Measurements from ENCODE around the gene SMIM45.

The SMIM45 gene

DNA sequence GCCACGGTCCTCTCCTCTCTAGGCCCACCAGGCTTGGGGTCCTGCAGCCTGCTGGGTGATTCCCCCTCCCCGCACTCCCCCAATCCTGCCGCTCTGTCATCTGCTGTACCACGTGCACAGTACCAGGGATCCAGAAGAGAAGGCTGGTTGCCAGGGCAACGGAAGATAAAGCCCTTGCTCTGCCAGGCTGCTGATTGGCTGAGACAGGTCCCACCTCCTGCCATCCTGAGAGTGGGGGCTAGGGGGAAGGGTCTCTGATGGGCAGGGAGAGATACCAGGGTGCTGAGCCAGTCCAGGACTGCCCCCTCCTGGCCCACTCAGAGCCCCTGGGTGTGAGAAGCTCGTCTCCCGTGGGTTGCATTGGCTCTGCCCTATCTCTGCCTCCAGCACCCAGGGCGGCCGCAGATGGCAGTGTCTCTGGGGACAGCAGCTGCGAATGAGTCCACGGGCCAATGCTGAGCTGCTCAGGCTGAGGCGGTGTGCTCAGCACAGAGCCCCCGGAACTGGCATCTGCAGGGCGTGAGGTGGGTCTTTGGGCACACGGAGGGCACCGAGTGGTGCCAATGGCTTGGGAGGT lies at the start of gene SMIM45:
SMIM45 (plus strand) TSS at position 253 of the 577 bp plus-strand sequence.
- ATAC-seq, result no peak
- Mint-ChIP-seq H3K27me3 (no peaks in the 10 kb centered on the region), H3K27ac (no peak within 1 kb of the TSS)

DNA sequence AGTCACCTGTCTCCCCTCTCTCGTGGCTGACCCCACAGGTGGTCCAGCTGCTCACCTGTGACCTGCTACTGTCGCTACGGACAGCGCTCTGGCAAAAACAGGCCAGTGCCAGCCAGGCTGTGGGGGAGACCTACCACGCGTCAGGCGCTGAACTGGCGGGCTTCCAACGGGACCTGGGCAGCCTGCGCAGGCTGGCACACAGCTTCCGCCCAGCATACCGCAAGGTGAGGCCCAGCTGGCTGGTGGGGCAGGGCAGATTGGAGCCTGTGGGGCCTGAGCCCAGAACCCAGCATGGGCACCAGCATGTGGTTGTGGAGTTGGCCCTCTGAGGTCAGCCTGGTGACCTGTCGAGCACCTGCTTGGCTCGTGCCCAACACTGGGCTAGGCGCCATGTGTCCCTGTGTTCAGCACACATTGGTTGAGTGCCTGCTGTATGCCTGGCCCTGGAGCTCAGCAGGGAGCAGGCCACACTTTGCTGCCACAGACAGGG lies 49.0 kb upstream of the SMIM45 start:
- Mint-ChIP-seq H3K4me3 (no peak overlapping the region), H3K27ac (peak overlapping the region in 1 of 2 donors; percentile 59), H3K27me3 (no peaks in the 10 kb centered on the region), H3K4me1 (peaks cover 8% of the 10 kb centered on the region), H3K9me3 (no peaks in the 10 kb centered on the region)
- DNase-seq (no peak), ATAC-seq (no peak)

More for the DNA sequence above, at the start of gene SMIM45:
- no peaks in the 10 kb centered on the region for H3K9me3 Mint-ChIP-seq
- no peak within 1 kb of the TSS for H3K4me3 Mint-ChIP-seq
- peaks cover 30% of the 10 kb centered on the region for H3K4me1 Mint-ChIP-seq
- no peak for DNase-seq

DNA sequence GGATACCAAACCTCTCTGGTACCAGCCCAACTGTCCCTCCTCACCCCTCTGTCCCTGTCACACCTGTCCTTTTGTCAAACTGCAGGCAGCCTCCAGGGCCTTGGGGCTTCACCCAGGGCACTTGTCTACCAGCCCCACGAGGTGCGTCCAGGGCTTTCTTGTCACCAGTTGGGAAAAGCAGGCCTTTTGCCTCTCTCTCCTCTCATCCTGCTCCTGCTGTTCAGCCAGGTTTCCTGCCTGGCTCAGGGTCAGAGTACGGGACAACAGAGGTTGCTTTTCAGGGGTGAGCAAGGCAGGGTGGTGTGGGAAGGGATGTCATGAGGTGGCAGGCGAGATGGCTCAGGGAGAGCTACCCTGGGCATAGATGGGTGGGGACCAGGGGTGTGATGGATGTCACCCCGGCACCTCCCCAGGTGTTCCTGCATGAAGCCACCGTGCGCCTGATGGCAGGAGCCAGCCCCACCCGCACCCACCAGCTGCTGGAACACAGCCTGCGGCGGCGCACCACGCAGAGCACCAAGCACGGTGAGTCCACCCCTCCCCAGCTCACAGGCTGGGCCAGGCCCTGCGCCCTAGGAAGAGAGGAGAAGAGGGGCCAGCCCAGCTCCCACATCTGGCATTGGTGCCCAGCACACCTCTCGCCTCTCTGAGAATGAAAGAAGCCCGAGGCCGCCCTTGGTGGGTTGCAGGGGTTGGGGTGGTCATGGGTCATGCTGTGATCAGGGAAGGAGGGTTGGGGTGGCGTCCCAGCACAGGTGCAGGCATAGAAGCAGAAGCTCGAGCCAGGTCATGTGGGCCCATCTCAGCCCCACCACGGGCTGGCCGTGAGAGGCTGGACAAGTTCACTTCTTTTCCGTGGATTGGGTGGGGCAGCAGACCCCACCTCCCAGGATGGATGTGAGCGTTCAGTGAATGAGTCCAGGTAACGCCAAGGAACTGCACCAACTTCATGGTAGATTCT lies 47.2 kb upstream of the SMIM45 start:
- Mint-ChIP-seq H3K27ac (peak overlapping the region; percentile 2 to 71), H3K4me1 (peaks cover 26% of the 10 kb centered on the region), H3K27me3 (peaks cover 9% of the 10 kb centered on the region), H3K4me3 (no peak overlapping the region), H3K9me3 (no peaks in the 10 kb centered on the region)
- no peak for DNase-seq
- peak; percentile 7 for ATAC-seq

DNA sequence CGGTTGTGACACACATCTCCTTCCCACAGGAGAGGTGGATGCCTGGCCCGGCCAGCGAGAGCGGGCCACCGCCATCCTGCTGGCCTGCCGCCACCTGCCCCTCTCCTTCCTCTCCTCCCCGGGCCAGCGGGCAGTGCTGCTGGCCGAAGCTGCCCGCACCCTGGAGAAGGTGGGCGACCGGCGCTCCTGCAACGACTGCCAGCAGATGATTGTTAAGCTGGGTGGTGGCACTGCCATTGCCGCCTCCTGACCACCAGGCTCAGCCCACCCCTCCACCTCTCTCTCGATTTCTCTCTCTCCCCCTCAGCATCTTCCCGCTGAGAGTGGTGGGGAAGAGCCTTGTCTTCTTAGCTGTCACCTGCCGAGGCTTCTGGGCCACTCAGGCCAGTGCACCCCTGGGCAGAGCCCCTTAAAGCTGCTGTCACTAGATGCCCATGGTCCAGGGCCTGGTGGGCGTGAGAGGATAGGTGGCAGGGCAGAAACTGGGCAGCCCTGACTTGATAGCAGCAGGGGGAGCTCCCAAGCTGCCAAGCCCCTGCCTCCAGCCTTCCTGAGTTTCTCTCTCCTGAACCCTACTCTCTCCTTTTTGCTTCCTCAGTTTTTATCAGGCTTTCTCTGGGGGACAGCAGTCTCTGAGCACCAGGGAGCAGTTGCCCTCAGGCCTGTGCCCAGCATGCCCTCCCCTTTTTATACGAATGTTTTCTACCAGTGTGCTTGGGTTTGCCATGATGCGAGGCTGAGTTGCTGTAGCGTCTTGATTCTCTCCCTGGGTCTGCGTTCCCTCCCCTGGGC lies 46.3 kb upstream of the SMIM45 start:
- H3K27me3 Mint-ChIP-seq, result peaks cover 10% of the 10 kb centered on the region
- H3K4me1 Mint-ChIP-seq, result peaks cover 26% of the 10 kb centered on the region
- H3K4me3 Mint-ChIP-seq, result no peak overlapping the region
- H3K9me3 Mint-ChIP-seq, result no peaks in the 10 kb centered on the region
- no peak overlapping the region for H3K27ac Mint-ChIP-seq
- no peak for DNase-seq
- no peak for ATAC-seq

DNA sequence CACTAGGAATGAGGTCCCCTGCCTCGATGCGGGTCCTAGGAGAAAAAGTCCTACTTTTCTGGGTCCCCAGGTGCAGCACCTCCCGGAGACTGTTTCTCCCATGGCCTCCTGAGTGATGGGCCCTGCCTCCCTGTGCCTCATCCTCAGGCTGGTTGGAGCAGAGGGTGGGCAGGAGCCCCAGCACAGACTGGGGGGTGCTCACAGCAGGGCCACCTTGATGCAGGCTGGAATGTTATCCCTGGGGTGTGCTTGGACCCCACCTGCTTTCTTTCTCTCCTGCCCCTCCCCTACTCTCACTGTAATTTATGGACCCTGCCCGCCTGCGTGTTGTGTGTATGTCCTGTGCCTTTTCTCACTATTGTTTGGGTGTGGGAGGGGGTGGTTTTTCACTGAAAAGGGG lies 45.1 kb upstream of the SMIM45 start:
- peaks cover 22% of the 10 kb centered on the region for H3K27me3 Mint-ChIP-seq
- H3K27ac Mint-ChIP-seq, result peak overlapping the region in 1 of 2 donors; percentile 49
- no peaks in the 10 kb centered on the region for H3K9me3 Mint-ChIP-seq
- DNase-seq, result no peak
- H3K4me1 Mint-ChIP-seq, result peaks cover 38% of the 10 kb centered on the region
- no peak for ATAC-seq
- no peak overlapping the region for H3K4me3 Mint-ChIP-seq

DNA sequence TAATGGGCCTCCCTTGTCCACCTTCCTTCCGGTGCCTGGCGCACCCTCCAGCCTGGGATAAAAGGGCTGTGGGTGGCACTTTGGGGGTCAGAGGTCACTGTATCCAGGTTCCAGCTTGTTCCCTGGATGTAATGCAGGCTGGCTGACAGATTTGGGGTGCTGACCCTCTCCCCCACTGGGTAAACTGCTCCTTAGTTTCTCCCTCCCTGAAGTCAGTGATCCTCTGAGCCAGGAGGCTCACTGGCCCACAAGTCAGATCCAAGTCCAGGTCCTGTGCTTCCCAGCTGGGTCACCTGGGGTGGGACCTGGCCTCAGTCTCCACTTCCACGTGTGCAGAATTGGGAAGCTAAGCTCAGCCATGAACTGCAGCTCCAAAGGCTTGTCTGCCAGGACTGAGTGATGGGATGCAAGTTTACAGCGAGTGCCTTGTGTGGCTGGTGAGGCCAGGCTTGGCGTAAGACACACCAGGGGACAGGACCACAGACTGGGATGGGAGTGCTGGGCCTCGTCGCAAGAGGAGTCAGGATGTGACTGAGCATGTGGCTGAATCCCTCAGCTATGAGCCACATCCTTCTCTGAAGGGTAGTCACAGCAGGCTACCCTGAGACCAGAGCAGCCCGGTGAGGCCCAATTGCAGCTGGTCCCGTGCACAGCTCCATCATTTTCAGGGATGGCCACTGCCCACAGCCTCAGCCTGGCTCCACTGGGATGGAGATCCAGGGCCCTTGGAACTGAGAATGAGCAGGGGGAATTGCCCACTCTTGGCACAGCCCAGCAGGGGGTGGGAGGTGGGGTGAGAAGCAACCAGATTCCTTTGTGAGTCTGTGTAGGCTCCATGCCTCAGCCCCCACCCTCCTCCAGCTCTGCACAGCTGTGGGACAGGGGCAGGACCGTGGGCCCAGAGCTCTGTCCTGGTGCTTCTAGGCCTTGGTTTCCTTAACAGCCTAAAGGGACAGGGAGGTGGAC lies 44.2 kb upstream of the SMIM45 start:
- no peak overlapping the region for H3K27ac Mint-ChIP-seq
- H3K4me3 Mint-ChIP-seq, result no peak overlapping the region
- no peaks in the 10 kb centered on the region for H3K9me3 Mint-ChIP-seq
- H3K4me1 Mint-ChIP-seq, result peaks cover 47% of the 10 kb centered on the region
- peaks cover 31% of the 10 kb centered on the region for H3K27me3 Mint-ChIP-seq
- ATAC-seq, result peak; percentile 26
- DNase-seq, result no peak

DNA sequence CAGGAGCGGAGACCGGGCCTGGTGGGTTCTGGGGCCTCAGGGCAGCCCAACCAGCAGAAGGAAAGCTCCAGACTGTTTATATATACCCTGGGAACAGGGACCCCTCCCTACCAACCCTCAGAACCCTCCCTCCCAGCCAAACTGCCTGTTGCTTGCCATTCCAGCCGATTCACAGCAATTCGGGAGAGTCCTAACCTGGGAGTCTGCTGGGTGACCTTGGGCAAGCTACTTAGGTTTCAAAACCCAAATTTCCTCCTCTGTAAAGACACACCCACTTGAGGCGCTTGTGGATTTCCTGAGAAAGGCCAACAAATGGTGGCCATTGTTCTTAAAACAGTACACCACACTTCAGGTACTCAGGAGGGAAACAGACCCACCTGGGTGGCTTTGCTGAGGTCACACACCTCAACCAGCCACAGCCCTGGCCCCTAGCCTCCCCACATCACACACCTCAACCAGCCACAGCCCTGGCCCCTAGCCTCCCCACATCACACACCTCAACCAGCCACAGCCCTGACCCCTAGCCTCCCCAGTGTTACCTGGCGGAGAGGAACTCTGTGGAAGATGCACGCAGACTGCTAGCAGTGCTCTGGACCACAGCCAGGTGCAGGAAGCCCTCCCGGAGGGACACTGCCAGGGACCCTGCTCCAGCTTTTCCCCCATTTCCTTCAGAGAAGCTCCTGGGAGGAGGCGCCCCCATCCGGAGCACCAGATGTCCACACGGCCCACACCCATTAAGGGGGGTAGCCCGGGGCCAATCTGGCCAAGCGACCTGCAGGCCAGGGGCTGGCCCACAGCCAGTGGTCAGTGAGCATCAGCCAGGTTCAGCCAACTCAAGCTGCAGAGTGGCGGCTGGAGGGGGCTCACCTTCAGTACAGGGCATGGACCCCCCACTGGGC lies 43.3 kb upstream of the SMIM45 start:
- H3K27me3 Mint-ChIP-seq, result peaks cover 40% of the 10 kb centered on the region
- no peak overlapping the region for H3K4me3 Mint-ChIP-seq
- H3K9me3 Mint-ChIP-seq, result no peaks in the 10 kb centered on the region
- ATAC-seq (peak; percentile 13), DNase-seq (no peak)
- H3K27ac Mint-ChIP-seq, result peak overlapping the region in 1 of 2 donors; percentile 60
- peaks cover 57% of the 10 kb centered on the region for H3K4me1 Mint-ChIP-seq

DNA sequence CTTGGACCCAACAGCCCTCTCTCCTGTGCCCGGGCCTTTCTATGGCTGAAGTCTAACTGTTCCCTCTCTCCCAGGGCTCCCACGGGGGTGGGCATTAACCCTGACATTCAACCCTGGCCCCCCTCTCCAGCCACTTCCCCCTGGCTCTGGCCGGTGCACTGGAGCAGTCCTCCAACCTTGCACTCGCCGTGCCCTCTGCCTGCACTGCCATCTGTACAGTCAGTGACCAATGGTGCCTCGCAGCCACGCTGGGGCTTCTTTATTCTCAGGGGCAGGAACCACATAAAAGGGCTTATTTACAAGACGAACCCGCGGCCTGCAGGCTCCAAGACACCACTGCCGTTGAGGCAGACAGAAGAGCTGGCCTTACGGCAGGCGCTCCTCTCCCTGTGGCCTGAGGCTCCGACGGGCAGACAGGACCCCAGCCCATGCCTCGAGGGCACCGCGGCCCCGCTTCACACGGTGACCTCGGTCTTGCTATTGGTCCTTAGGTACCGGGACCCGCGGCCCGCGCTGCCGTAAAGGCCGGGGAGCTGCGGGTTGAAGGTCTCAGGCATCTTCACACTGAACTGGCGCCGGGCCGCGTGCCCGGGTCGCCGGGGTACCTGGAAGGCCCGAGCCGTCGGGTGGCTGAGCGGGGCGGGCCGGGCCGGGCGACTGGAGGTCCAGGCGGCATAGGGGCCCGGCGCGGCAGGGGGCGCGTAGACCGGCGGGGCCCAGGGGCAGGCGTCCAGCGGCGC lies 42.5 kb upstream of the SMIM45 start:
- Mint-ChIP-seq H3K9me3 (no peaks in the 10 kb centered on the region), H3K4me1 (peaks cover 57% of the 10 kb centered on the region), H3K27me3 (peaks cover 42% of the 10 kb centered on the region), H3K4me3 (peak overlapping the region; percentile 22 to 52), H3K27ac (peak overlapping the region in 1 of 2 donors; percentile 28)
- DNase-seq (no peak), ATAC-seq (no peak)

DNA sequence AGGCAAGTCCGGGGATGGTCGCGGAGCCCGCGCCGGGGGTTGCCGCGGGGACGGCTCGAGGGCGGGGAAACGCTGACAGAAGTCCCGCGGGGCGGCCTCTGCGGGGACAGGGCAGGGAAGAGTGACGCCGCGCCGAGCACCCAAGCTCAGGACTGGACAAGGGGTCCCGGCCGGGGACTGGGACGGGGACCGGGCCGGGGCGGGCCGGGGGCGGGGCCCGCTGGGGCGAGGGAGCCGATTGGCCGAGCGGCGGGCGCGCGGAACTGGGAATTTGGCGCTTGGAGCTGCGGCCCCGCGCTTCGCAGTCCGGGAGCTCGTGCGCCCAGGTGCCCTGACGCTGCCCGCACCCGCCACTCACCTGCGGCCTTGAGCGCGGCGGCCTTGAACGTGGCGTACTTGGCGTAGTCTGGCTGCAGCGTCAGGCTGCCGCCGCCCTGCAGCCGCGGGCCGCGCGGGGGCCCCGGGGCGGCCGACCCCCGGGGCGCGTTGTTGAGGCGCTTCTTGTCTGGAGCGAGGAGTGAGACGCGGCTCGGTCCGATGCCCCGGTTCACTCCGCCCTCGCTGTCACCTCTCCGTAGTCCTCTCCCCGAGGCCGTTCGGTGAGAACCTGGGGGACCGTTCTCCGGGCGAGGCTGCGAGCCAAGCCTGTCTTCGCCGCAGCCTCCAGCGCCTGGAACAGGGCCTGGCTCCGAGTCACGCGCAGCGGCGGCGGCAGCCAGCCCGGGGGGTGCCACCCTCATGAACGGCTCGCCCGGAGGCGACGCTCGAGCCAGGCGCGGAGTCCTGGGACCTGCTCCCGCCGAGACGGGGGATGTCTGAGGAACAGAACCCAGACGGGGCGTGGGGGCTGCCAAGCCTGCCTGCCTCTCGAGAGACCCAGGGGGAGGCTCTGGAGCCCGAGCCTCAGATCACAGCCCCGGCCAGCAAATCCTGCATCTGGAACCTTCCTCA lies 41.6 kb upstream of the SMIM45 start:
- Mint-ChIP-seq H3K9me3 (no peaks in the 10 kb centered on the region), H3K27me3 (peaks cover 45% of the 10 kb centered on the region), H3K4me1 (peaks cover 60% of the 10 kb centered on the region), H3K27ac (no peak overlapping the region), H3K4me3 (peak overlapping the region; percentile 39 to 68)
- ATAC-seq (peak; percentile 36), DNase-seq (peak in 1 of 2 donors; percentile 54)

DNA sequence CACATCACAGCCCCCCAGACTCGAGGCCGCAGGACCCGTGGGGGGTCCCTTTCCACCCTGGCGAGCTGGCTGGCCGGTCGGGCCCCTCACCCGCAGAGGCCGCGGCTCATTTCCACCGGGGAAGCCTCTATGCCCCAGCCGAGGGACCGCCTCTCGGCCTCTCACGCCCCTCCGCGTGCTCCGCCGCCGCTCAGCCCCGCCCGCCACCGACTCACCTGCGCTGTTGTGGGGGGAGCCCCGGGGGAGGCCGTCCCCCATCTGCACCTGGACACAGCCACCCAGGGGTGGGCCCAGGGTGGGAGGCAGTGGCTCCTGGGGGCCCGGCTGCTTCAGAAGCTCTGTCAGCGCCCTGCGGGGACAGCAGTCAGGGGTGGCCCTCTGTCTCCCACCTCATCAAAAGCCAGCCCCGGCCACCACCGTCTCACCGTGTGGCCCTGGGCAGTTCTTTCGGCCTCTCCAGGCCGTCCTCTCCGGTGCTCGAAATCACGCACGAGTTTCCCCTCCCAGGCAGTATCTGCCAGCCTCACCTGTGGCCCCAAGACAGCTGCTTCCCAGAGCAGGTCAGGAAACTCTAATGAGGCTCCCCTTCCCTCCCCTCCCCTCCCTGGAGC lies 40.8 kb upstream of the SMIM45 start:
- peak overlapping the region; percentile 59 to 68 for H3K4me3 Mint-ChIP-seq
- H3K27me3 Mint-ChIP-seq, result peaks cover 53% of the 10 kb centered on the region
- DNase-seq, result no peak
- H3K4me1 Mint-ChIP-seq, result peaks cover 67% of the 10 kb centered on the region
- peak; percentile 5 for ATAC-seq
- H3K27ac Mint-ChIP-seq, result no peak overlapping the region
- H3K9me3 Mint-ChIP-seq, result no peaks in the 10 kb centered on the region

DNA sequence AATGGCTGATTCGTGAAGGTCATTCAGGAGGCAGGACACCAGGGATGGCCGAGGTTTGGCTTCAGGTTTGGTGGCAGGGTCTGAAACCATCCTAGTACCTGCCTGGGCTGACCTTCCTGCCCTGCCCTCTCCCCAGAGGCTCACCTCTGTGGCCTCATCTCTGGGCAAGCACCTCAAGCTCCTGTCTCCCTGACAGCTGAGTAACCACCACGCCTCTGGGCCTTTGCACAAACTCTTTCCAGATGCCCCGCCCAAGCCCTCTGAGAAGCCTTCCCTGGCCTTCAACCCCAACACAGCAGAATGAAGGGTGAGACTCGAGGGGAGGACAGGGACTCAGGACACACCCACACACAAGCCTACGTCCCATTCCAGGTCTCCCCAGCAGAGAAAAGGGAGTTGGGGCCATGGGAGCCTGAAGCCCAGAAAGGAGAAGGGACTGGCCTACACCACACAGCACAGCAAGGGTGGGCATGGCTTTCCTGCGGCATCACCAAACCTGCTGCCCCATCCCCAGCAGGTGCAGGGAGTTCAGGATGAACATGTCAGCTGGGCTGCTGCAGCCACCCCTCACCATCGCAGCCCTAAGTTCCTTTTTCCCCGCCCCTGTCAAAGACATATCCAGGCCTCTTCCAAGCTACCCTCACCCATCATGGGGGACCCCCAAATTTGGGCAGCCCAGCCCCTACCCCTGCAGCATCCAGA lies 39.5 kb upstream of the SMIM45 start:
- no peak for ATAC-seq
- Mint-ChIP-seq H3K27me3 (peaks cover 67% of the 10 kb centered on the region), H3K4me3 (peak overlapping the region in 1 of 2 donors; percentile 73), H3K9me3 (no peaks in the 10 kb centered on the region), H3K4me1 (peaks cover 72% of the 10 kb centered on the region), H3K27ac (peak overlapping the region in 1 of 2 donors; percentile 28)
- DNase-seq, result no peak

Data from stimulated activated naive CD8-positive, alpha-beta T cell treated with anti-CD3 and anti-CD28 coated beads, Interleukin-15, amount 100 ng/mL, for 72 hours (primary cell).